Osteoblast (primary cell): ENCODE measurements around the gene COX5A. TPM values are rescaled to one million over a fixed set of nuclear protein-coding genes. Genes with fewer than 3 reads are reported as not detected.

Source experiments
- DNase-seq: peaks from one replicate; pipeline ENCODE4 v3.0.0; 2011; ENCODE audit warnings: low spot score, mixed read lengths; ENCODE audit not compliant: insufficient read length; ENCODE audit errors: missing footprints
- H2AFZ ChIP-seq: 2 replicates; pipeline ENCODE4 v1.6.0; 2011; ENCODE audit warnings: mild to moderate bottlenecking, low read length
- H3K27ac ChIP-seq: 2 replicates; pipeline ENCODE4 v1.5.1; 2011; ENCODE audit warnings: mild to moderate bottlenecking, low read depth, low read length, moderate library complexity
- H3K27me3 ChIP-seq: 2 replicates; pipeline ENCODE4 v1.6.0; 2012; ENCODE audit warnings: mild to moderate bottlenecking, control low read depth, inconsistent platforms, low read length, moderate library complexity; ENCODE audit not compliant: insufficient read depth
- H3K36me3 ChIP-seq: 2 replicates; pipeline ENCODE4 v1.5.1; 2011; ENCODE audit warnings: mild to moderate bottlenecking, low read length, control low read depth, moderate library complexity; ENCODE audit not compliant: insufficient read depth
- H3K4me1 ChIP-seq: 2 replicates; pipeline ENCODE4 v1.5.1; 2011; ENCODE audit warnings: mild to moderate bottlenecking, low read length, control low read depth, moderate library complexity; ENCODE audit not compliant: insufficient read depth
- H3K4me2 ChIP-seq: 2 replicates; pipeline ENCODE4 v1.6.0; 2011; ENCODE audit warnings: mild to moderate bottlenecking, low read length; ENCODE audit not compliant: insufficient read depth
- H3K4me3 ChIP-seq: fragments of 200-600 bp; sonication (generic); 3 replicates; pipeline ENCODE4 v1.5.1; 2012; ENCODE audit warnings: mild to moderate bottlenecking, low read length, inconsistent platforms; ENCODE audit not compliant: insufficient read depth
- H3K79me2 ChIP-seq: 2 replicates; pipeline ENCODE4 v1.6.0; 2012; ENCODE audit warnings: mild to moderate bottlenecking, low read length, control low read depth, inconsistent platforms; ENCODE audit not compliant: insufficient read depth
- H3K9me3 ChIP-seq: 2 replicates; pipeline ENCODE4 v1.5.1; 2011; ENCODE audit warnings: low read depth, low read length, control low read depth
- H4K20me1 ChIP-seq: 2 replicates; pipeline ENCODE4 v1.6.0; 2012; ENCODE audit warnings: mild to moderate bottlenecking, low read length, control low read depth; ENCODE audit not compliant: insufficient read depth
- total RNA-seq: library from RNA; depleted of rRNA; stranded (reverse); fragments of >200 nt; gene quantifications from 2 replicates; pipeline ENCODE4 v1.2.3, GENCODE V29; 2012
- TF ChIP-seq, protein P1 (sequence below): IDR thresholded peaks from 2 replicates; pipeline ENCODE4 v1.5.1; 2011; ENCODE audit warnings: mild to moderate bottlenecking, low read depth, low read length, moderate library complexity; ENCODE audit errors: extremely low read depth

Gene COX5A
- total RNA-seq, 1 donor, result 27.1 TPM

DNA sequence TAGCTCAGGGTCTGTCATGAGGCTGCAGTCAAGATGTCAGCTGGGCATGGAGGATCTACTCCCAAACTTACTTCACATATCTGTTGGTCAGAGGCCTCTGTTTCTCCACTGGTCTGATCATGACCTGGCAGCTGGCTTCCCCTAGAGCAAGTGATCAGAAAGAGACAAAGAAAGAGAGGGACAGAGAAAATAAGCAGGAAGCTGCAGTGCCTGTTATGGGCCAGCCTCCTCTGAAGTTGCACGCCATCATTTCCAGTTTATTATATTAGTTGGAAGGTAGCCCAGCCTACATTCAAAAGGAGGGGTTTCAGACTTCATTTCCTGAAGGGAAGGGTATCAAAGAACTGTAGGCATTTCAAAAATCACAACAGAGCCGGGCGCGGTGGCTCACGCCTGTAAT lies 23.7 kb upstream of the COX5A start:
- Histone ChIP-seq H3K4me1 (peaks cover 21% of the 10 kb centered on the region), H3K27ac (no peak overlapping the region), H2AFZ (no peak overlapping the region)

DNA sequence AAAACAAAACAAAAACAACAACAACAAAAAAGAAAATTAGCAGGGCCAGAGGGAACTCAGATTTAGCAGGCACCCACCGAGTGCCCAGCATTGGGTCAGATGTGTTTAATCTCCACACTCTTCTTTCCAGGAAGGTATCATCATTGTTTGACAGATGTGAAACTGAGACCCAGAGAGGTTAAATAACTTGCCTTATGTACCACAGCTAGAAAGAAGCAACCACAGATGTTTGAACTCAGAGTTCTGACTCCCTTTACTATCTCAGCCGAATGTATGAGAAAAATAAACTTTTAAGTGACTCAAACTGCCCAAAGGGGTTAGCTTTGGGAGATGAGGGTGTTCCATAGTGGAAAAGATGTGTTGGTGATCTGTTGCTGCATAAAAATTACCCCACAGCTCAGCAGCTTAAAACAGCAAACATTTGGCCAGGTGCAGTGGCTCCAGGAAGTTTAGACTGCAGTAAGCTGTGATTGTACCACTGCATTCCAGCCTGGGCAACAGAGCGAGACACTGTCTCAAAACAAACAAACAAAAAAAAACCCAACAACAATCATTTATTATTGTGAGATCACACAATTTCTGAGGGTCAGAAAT lies 23.2 kb upstream of the COX5A start:
- H3K4me1 ChIP-seq, result peaks cover 21% of the 10 kb centered on the region
- H3K4me3 ChIP-seq, result no peak overlapping the region
- H2AFZ ChIP-seq, result no peak overlapping the region
- H3K27me3 ChIP-seq, result peaks cover 49% of the 10 kb centered on the region
- no peak overlapping the region for H3K27ac ChIP-seq
- no peaks in the 10 kb centered on the region for H3K9me3 ChIP-seq
- no peaks in the 10 kb centered on the region for H3K36me3 ChIP-seq
- TF ChIP-seq, protein P1, sequence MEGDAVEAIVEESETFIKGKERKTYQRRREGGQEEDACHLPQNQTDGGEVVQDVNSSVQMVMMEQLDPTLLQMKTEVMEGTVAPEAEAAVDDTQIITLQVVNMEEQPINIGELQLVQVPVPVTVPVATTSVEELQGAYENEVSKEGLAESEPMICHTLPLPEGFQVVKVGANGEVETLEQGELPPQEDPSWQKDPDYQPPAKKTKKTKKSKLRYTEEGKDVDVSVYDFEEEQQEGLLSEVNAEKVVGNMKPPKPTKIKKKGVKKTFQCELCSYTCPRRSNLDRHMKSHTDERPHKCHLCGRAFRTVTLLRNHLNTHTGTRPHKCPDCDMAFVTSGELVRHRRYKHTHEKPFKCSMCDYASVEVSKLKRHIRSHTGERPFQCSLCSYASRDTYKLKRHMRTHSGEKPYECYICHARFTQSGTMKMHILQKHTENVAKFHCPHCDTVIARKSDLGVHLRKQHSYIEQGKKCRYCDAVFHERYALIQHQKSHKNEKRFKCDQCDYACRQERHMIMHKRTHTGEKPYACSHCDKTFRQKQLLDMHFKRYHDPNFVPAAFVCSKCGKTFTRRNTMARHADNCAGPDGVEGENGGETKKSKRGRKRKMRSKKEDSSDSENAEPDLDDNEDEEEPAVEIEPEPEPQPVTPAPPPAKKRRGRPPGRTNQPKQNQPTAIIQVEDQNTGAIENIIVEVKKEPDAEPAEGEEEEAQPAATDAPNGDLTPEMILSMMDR, result no peak
- DNase-seq, result peak; percentile 58
- no peaks in the 10 kb centered on the region for H4K20me1 ChIP-seq
- no peaks in the 10 kb centered on the region for H3K79me2 ChIP-seq
- no peak overlapping the region for H3K4me2 ChIP-seq

More for the DNA sequence above, 23.7 kb upstream of the COX5A start:
- DNase-seq, result peak; percentile 61
- peaks cover 47% of the 10 kb centered on the region for H3K27me3 ChIP-seq
- no peak overlapping the region for H3K4me2 ChIP-seq
- H3K4me3 ChIP-seq, result no peak overlapping the region
- TF ChIP-seq, protein P1, result no peak
- no peaks in the 10 kb centered on the region for H4K20me1 ChIP-seq
- H3K36me3 ChIP-seq, result no peaks in the 10 kb centered on the region
- no peaks in the 10 kb centered on the region for H3K9me3 ChIP-seq
- no peaks in the 10 kb centered on the region for H3K79me2 ChIP-seq

- Histone ChIP-seq H3K36me3 (no peaks in the 10 kb centered on the region), H3K4me2 (no peak overlapping the region), H3K27me3 (peaks cover 57% of the 10 kb centered on the region), H3K9me3 (no peaks in the 10 kb centered on the region), H3K79me2 (no peaks in the 10 kb centered on the region), H3K4me1 (peaks cover 21% of the 10 kb centered on the region), H3K4me3 (no peak overlapping the region), H4K20me1 (no peaks in the 10 kb centered on the region), H2AFZ (no peak overlapping the region), H3K27ac (no peak overlapping the region)
- TF ChIP-seq, protein P1, result no peak
- DNase-seq, result peak; percentile 66
These were observed 22.4 kb upstream of the COX5A start for GRCh38 chr15:74960286-74960685.

GRCh38 chr15:74959586-74959939 lies 21.7 kb upstream of the COX5A start:
- TF ChIP-seq, protein P1, result no peak
- DNase-seq, result peak; percentile 61
- Histone ChIP-seq H3K4me2 (no peak overlapping the region), H3K36me3 (no peaks in the 10 kb centered on the region), H3K4me1 (peaks cover 20% of the 10 kb centered on the region), H3K9me3 (no peaks in the 10 kb centered on the region), H2AFZ (no peak overlapping the region), H3K27ac (no peak overlapping the region), H3K79me2 (no peaks in the 10 kb centered on the region), H3K4me3 (no peak overlapping the region), H4K20me1 (no peaks in the 10 kb centered on the region), H3K27me3 (peaks cover 59% of the 10 kb centered on the region)
